Measurements from ENCODE around the gene TSPYL6.

TSPYL6 gene

DNA sequence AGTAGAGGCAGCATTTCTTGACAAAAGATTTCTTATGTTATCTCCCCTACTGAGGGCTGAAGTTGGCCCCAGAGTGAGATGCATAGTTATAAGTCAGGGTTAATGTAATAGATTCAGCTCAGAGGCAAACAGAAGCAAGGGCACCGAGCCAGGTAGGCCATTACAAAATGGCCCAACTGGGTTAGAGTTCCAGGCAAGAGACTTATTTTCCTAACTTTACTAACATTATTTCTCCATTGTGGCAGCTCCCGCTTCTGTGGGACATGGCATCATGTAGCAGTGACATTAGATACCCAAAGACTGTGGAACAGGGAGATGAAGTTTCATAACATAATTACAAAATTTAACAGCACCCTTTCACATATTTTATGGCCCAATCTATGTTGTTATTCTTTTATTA lies 27.1 kb downstream of the TSPYL6 start:
- H3K27ac Mint-ChIP-seq = no peak overlapping the region
- H3K4me3 Mint-ChIP-seq = no peak overlapping the region
- H3K36me3 Mint-ChIP-seq = peaks cover 10% of the 10 kb centered on the region
- H3K27me3 Mint-ChIP-seq = no peaks in the 10 kb centered on the region
- no peaks in the 10 kb centered on the region for H3K4me1 Mint-ChIP-seq
- H3K9me3 Mint-ChIP-seq = no peaks in the 10 kb centered on the region

DNA sequence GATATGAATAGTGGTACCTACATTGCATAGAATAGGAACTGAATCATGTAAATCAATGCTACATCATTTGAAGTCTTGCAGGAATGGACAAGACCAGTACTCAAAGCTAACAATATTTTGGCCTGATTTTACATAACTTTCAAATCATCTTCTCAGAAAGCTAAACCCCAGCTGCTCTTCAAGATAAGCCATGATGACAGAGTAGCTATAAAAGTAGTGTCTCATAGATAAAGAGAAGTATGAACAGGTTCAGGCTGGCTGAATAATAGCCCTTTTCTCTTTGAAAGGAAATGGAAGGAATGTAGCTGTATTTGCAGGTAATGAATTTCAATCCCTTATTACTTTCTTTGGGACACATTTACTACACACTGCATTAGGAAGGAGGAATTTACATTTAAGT lies 28.2 kb downstream of the TSPYL6 start:
- Mint-ChIP-seq H3K4me1 (no peaks in the 10 kb centered on the region), H3K4me3 (no peak overlapping the region), H3K9me3 (no peaks in the 10 kb centered on the region), H3K27me3 (no peaks in the 10 kb centered on the region), H3K36me3 (peaks cover 13% of the 10 kb centered on the region), H3K27ac (no peak overlapping the region)

DNA sequence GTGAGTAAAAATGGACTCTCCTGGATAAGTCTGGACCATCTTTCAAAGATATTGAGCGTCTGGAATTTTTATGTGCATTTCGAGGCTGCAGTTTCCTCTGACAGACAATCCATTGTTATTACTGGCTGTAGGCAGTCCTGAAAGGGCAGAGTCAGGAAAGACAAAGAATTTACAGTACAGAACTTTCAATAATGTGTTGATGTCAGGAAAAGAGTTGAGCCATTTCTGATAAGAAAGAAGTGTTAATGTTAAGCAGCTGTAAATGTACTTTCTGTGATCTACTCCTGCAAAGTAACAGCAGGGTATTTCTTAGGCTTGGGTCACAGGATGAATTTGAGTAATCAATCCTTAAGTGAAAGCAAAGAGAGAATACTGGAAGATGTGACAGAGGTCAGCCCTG lies 29.8 kb downstream of the TSPYL6 start:
- Mint-ChIP-seq H3K4me3 (no peak overlapping the region), H3K27ac (no peak overlapping the region), H3K4me1 (no peaks in the 10 kb centered on the region), H3K9me3 (no peaks in the 10 kb centered on the region), H3K27me3 (no peaks in the 10 kb centered on the region), H3K36me3 (peaks cover 12% of the 10 kb centered on the region)

GRCh38 chr2:54224997-54225396 lies 31.0 kb downstream of the TSPYL6 start:
- H3K9me3 Mint-ChIP-seq = no peaks in the 10 kb centered on the region
- peaks cover 12% of the 10 kb centered on the region for H3K36me3 Mint-ChIP-seq

DNA sequence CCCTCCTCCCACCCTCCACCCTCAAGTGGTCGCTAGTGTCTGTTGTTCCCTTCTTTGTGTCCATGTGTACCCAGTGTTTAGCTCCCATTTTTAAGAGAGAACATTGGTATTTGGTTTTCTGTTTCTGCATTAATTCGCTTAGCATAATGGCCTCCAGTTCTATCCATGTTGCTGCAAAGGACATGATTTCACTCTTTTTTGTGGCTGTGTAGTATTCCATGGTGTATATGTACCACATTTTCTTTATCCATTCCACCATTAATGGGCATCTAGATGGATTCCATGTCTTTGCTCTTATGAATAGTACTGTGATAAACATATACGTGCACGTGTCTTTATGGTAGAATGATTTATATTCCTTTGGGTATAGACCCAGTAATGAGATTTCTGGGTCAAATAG lies 42.9 kb downstream of the TSPYL6 start:
- Mint-ChIP-seq H3K4me1 (peaks cover 2% of the 10 kb centered on the region), H3K36me3 (peaks cover 25% of the 10 kb centered on the region), H3K27me3 (no peaks in the 10 kb centered on the region), H3K27ac (no peak overlapping the region), H3K9me3 (peaks cover 13% of the 10 kb centered on the region), H3K4me3 (no peak overlapping the region)

More at GRCh38 chr2:54224997-54225396, 31.0 kb downstream of the TSPYL6 start:
- Mint-ChIP-seq H3K4me1 (no peaks in the 10 kb centered on the region), H3K4me3 (no peak overlapping the region), H3K27ac (no peak overlapping the region), H3K27me3 (no peaks in the 10 kb centered on the region)

DNA sequence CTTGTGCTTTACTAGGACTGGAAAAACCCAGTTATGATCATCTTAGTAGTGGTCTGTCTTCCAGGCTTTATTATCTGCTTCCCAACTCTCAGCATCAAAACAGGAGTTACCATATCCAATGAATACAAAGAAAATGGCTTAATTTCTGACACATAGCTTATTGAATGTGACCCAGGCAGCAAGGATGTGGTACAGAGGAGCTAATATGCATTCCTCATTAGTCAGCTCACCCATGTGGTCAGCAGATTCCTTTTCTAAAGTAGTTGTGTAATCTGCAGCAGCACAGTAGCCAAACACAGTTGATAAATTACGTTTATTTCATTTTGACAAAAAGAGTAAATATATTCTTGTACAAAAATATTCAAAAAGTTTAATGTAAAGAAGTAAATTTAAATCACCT lies 43.6 kb downstream of the TSPYL6 start:
- H3K36me3 Mint-ChIP-seq = peaks cover 22% of the 10 kb centered on the region

DNA sequence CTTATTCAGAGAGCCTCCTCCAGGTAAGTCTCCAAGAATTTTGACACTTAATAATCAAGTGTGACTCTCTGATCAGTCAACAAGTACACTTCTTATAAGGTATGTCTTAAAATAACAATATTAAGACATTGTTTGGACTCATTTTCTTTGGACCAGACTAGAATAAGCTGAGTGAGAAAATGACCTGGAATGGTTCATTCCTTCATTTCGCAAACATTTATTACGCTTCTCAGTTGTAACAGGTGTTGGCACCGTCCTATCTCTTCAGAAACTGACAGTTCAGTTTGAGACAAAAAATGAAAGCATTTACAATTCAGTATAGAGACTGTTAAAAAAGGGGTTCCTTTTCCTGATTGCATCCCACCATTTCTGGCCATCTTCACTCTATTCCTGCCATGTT lies 46.6 kb downstream of the TSPYL6 start:
- H3K27me3 Mint-ChIP-seq = no peaks in the 10 kb centered on the region
- peaks cover 5% of the 10 kb centered on the region for H3K9me3 Mint-ChIP-seq
- H3K4me1 Mint-ChIP-seq = peaks cover 16% of the 10 kb centered on the region
- peaks cover 13% of the 10 kb centered on the region for H3K36me3 Mint-ChIP-seq
- H3K27ac Mint-ChIP-seq = no peak overlapping the region
- no peak overlapping the region for H3K4me3 Mint-ChIP-seq

More for the DNA sequence above, 43.6 kb downstream of the TSPYL6 start:
- H3K27me3 Mint-ChIP-seq = no peaks in the 10 kb centered on the region
- H3K4me1 Mint-ChIP-seq = peaks cover 5% of the 10 kb centered on the region
- H3K27ac Mint-ChIP-seq = no peak overlapping the region
- no peak overlapping the region for H3K4me3 Mint-ChIP-seq
- peaks cover 13% of the 10 kb centered on the region for H3K9me3 Mint-ChIP-seq

- no peaks in the 10 kb centered on the region for H3K9me3 Mint-ChIP-seq
- peaks cover 10% of the 10 kb centered on the region for H3K36me3 Mint-ChIP-seq
- no peak overlapping the region for H3K27ac Mint-ChIP-seq
- H3K27me3 Mint-ChIP-seq = no peaks in the 10 kb centered on the region
- peaks cover 16% of the 10 kb centered on the region for H3K4me1 Mint-ChIP-seq
- H3K4me3 Mint-ChIP-seq = no peak overlapping the region
These were observed 47.4 kb downstream of the TSPYL6 start for GRCh38 chr2:54208364-54209240.

GRCh38 chr2:54207666-54208195 lies 48.3 kb downstream of the TSPYL6 start:
- Mint-ChIP-seq H3K27ac (no peak overlapping the region), H3K36me3 (peaks cover 7% of the 10 kb centered on the region), H3K4me3 (no peak overlapping the region), H3K9me3 (no peaks in the 10 kb centered on the region), H3K27me3 (no peaks in the 10 kb centered on the region), H3K4me1 (peaks cover 16% of the 10 kb centered on the region)

DNA sequence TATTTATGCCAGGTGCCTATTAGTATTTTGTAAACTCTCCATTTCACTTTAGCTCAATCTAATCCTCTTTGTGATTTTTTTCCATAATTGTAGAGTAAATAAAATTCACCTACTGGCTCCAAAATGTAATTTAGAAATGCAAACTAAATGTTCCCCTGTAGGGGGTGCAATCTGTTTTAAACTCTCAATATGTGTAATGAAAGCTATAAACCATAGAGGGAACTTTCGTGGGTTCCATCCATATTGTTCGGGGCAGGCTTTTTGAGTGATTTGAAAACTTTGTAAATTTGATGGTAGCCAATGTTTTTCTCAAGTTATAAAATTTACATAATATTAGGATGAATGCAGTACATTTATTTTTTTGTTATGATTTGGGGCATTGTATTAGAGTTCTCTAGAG lies 49.4 kb downstream of the TSPYL6 start:
- H3K4me3 Mint-ChIP-seq = no peak overlapping the region
- H3K27ac Mint-ChIP-seq = no peak overlapping the region
- H3K27me3 Mint-ChIP-seq = no peaks in the 10 kb centered on the region
- peaks cover 16% of the 10 kb centered on the region for H3K4me1 Mint-ChIP-seq
- peaks cover 2% of the 10 kb centered on the region for H3K36me3 Mint-ChIP-seq
- no peaks in the 10 kb centered on the region for H3K9me3 Mint-ChIP-seq

DNA sequence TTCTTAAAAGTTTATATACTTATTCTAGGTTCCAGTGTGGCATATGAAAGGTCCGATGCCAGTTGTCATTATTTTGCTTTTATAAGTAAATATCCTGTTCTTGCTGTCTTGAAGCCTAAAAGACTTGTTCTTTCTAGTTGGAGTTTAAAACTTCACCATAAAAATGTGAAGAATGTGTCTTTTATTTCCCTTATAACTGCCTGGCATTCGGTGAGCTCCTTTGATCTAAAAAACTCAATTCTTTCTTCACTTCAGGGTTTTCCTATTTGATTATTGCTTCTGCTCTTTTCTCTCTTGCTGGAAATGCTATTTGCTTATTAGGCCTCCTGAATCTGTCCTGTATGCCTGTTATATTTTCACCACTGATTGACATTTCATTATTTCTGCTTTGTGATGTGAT lies 51.6 kb downstream of the TSPYL6 start:
- peaks cover 16% of the 10 kb centered on the region for H3K4me1 Mint-ChIP-seq
- no peaks in the 10 kb centered on the region for H3K9me3 Mint-ChIP-seq
- H3K27ac Mint-ChIP-seq = no peak overlapping the region
- H3K27me3 Mint-ChIP-seq = no peaks in the 10 kb centered on the region
- peaks cover 5% of the 10 kb centered on the region for H3K36me3 Mint-ChIP-seq
- no peak overlapping the region for H3K4me3 Mint-ChIP-seq
